ENCODE measurements around the gene STX16.
"Not testable (repeated sequence)": the region's sequence is repeated elsewhere in the genome, so short reads cannot be mapped to it uniquely, and the experiment has no call there.

The STX16 gene

DNA sequence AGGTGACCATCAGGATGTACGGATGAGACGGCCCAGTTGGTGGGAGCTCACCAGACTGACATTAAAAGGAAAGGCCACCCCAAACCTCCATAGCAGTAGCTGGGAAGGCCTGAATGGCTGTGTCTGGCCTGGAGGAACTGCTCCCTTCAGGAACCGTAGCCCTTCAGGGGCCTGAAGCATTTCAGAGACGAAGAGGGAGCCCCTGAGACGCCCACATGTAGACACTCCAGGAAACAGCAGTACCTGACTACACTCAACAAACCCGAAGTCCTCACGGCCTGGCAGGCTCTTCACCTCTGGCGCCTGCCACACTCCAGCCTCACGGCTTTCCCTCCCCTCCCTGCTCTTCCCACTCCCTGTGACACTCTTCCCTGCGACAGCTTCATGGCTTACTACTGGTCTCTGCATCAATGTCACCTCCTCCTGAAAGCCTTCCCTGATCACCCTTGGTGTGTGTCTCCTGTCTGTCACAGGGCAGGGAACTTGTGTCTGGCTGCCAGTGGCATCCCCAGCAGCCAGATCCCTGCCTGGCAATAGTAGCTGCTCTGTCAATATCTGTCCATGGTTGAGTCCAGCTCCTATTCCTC lies 14.6 kb upstream of the STX16 start:
- no peak for DNase-seq (ENCODE audit: low read depth in 2 of 2)

DNA sequence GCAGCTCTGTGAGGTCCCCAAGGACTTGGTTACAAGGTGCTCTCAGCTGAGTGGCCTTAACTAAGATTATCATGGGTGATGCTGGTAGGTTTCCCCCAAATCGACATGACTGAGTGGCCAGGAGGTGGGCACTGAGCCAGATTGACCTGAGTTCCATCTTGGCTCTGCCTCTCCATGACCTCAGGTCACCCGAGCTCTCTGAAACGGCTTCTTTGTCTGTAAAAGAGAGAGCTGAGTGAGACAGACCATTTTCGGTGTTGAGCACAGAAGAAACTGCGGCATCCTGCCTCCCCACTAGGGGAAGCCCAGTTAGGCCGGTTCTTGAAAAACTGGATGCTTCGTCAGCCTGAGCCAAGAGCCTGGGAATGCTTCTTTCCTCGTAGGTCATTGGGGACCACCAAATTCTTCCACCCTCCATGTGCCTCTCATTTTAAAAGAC lies 14.1 kb upstream of the STX16 start:
- no peak for DNase-seq (ENCODE audit: low read depth in 2 of 2)

DNA sequence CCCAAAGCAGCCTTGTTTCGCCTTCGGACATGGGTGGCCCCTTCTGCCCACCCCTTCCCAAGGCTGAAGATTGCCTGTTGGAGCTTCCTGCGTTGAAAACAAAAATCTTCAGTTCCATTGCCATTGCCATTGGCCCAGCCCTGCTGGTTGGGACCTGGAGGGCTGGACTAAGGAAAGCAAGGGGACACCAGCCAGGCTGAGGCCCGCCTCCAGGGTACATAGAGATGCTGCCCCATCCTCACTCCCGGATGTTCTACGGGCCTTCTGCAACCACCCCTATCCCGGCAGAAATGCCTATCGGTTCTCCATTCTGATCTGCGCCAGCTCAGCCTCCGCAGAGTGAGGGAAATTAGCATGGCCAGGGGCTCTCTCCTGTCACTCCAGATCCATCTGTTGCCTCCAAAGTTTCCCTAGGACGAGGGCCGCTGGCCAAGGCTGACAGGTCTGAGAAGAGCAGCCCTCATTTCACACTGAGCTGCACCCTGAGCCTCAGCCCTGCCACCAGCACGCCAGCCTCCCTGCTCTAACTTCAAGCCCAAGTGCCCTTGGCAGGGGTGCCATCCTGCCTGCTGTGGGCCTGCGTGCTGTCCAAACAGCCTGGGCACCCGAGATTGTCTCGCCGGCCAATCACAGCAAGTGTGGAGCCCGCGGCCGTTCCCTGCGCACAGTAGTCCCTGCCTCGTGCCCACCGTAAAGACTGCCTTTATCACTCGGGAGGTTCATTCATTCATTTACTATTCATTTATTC lies 13.4 kb upstream of the STX16 start:
- DNase-seq (ENCODE audit: low read depth in 2 of 2), result no peak

DNA sequence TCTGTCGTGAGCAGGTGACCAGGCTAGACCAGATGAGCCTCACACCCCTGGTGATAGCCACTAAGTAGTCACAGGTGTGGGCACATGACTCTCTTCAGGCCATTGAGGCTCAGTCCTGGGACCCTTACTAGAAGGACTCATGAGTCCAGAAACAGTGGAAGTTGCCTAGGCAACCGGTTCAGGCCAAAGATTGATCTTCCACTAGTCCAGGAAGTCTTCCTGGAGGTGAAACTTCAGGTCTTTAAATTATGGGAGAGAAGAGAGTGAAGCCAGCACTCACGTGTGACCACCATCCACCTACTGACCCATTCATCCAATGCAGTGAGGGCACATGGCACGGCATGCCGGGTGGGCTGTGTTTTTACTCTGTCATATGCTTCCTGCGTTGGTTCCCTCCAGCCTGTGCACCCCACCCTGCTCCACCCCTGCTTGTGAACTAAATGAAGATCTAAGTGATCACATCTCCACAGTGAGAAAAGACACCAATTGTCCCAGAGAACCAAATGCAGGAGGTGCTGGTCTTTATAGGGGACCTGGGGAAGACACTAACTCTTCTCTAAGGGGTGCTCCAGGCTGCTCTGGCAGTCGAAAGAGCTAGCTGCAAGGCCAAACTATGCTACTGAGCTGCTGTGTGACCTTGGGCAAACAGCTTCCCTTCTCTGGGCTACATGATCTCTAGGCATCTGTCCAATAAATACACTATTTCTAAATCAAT lies 12.5 kb upstream of the STX16 start:
- no peak for DNase-seq (ENCODE audit: low read depth in 2 of 2)

- DNase-seq (ENCODE audit: low read depth in 2 of 2), result no peak
Measured at GRCh38 chr20:58639182-58640146, 11.6 kb upstream of the STX16 start.

GRCh38 chr20:58640446-58640845 lies 10.6 kb upstream of the STX16 start:
- no peak for DNase-seq (ENCODE audit: low read depth in 2 of 2)

- no peak for DNase-seq (ENCODE audit: low read depth in 2 of 2)
Measured at GRCh38 chr20:58642441-58642840, 8.6 kb upstream of the STX16 start.

- not testable (repeated sequence) for DNase-seq (ENCODE audit: low read depth in 2 of 2)
Measured at GRCh38 chr20:58642896-58643295, 8.2 kb upstream of the STX16 start.

GRCh38 chr20:58645412-58645968 lies 5.6 kb upstream of the STX16 start:
- no peak for DNase-seq (ENCODE audit: low read depth in 2 of 2)

DNA sequence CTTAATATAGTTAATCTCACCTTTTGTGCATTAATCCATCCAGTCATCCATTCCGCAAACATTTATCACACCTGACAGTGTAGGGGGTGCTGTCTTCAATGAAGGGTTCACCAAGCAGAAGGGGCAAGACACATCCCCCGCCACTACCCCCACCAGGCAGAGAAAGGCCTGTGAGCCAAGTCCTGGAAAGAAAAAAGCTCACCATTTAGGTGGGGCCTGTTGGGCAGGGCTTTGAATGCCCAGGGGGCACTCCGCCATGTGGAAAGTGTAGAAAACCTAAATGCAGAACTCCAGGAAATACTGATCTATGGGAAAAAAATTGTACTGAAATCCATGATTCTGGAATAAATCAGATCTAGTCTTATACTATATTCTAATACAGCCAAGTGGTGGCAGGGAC lies 4.8 kb upstream of the STX16 start:
- DNase-seq (ENCODE audit: low read depth in 2 of 2), result no peak

GRCh38 chr20:58646703-58647102 lies 4.4 kb upstream of the STX16 start:
- DNase-seq (ENCODE audit: low read depth in 2 of 2), result no peak

- DNase-seq (ENCODE audit: low read depth in 2 of 2), result no peak
Measured at GRCh38 chr20:58647162-58647795, 3.8 kb upstream of the STX16 start.

- no peak for DNase-seq (ENCODE audit: low read depth in 2 of 2)
Measured at GRCh38 chr20:58647796-58648501, 3.1 kb upstream of the STX16 start.

DNA sequence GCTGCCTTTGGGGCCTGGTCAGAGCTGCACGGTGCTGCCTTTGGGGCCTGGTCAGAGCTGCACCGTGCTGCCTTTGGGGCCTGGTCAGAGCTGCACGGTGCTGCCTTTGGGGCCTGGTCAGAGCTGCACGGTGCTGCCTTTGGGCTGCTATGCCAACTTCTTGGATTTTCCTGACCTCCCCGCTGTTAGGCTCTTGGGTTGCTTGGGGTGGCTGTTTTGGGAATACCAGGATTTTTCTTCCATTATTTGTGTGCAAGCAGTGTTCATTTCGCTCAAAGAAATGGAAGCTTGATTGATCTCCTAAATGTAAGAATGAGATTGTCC lies 2.6 kb upstream of the STX16 start:
- DNase-seq (ENCODE audit: low read depth in 2 of 2), result not testable (repeated sequence)

GRCh38 chr20:58649288-58650180 lies 1.5 kb upstream of the STX16 start:
- peak in 1 of 2 donors; percentile 31 for DNase-seq (ENCODE audit: low read depth in 2 of 2)

DNA sequence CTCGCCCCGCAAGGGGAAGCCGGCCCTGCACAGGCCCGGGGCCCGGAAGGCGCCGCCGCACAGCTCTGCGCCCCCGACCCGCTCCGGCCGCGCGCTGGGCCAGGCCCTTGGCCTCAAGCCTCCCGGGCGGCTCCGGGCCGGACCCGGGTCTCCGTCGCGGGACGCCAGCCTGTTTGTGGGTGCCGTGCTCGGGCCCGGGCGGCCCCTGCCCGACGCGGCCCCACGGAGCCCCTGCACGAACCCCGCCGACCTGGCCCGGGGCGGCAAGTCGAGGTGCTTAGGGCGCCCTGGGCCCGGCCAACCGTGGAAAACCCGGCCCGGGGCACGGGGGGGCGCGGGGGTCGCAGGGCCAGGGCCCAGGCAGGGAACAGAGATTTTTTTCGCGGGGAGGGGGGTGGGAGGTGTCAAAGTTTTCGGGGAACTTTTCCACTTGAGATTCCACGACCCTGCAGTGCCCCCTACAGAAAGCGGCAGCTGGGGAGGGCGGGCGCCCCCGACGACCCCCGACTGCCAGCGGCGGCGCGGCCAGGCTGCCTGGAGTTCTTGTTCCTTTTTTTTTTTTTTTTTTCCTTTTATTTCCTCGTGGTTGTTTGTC lies 805 bp upstream of the STX16 start:
- DNase-seq (ENCODE audit: low read depth in 2 of 2), result no peak

DNA sequence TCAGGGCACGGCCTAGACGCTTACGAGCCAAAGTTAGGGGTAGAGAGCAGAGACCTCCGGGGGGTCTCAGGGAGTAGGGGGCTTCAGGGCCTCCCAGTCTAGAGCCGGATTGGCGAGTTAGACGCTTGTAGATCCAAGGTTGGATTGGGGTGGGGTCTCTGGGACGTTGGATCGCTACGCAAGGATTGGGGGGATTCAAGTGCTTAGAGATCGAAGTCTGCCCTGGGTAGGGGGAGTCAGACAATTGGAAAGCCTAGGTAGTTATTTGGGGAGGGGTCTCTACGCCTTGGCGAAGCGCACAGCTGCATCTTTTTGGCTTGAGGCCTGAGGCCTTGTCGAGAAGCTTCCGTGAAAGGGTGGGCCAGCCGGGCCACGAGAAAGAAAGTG lies 469 bp downstream of the STX16 start:
- DNase-seq (ENCODE audit: low read depth in 2 of 2), result no peak

DNA sequence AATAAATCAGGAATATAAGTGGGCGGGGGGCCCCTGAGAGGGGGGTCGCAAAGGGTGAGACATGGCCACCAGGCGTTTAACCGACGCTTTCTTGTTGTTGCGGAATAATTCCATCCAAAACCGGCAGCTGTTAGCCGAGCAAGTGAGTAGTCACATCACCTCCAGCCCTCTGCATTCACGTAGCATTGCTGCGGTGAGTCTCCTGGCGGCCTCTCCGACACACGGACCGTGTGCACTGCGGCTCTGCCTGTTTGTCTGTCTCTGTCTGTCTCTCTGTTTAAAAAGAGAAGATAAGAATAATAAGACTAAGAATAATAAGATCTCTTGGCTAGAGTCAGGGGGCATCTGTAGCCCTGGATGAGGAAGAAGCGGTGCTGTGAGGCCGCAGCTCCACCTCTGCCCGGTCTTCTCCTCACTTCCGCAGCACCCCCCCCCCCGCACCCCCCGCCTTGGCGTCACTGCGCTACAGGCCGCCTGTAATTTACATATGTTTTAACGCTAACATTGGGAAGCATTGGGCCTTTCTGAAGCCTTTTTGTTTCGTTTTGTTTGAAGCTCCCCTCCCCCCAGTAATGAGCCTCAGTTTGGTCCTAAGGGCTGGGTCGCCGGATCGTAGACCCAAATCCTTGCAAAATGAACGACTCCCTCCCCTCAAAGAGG lies 993 bp downstream of the STX16 start:
- DNase-seq (ENCODE audit: low read depth in 2 of 2), result peak in 1 of 2 donors; percentile 34
